Stimulated activated naive CD8-positive, alpha-beta T cell treated with anti-CD3 and anti-CD28 coated beads, Interleukin-15, Interleukin-2, amounts not matched to agents 100 ng/mL and 50 ng/mL, for 24 hours (primary cell): ENCODE results near the gene NT5C1B.
"Not testable (repeated sequence)": the region's sequence is repeated elsewhere in the genome, so short reads cannot be mapped to it uniquely, and the experiment has no call there.

Source experiments
- H3K27ac Mint-ChIP-seq: one replicate; pipeline ENCODE4 v1.8.0; 2021; ENCODE audit warnings: mild to moderate bottlenecking, mixed read lengths
- H3K27me3 Mint-ChIP-seq: one replicate; pipeline ENCODE4 v1.8.0; 2021; ENCODE audit warnings: mixed read lengths
- H3K36me3 Mint-ChIP-seq: one replicate; pipeline ENCODE4 v1.8.0; 2021; ENCODE audit warnings: low read depth, mixed read lengths
- H3K4me1 Mint-ChIP-seq: one replicate; pipeline ENCODE4 v1.8.0; 2021; ENCODE audit warnings: low read depth, mixed read lengths
- H3K4me3 Mint-ChIP-seq: one replicate; pipeline ENCODE4 v1.8.0; 2021; ENCODE audit warnings: mild to moderate bottlenecking, mixed read lengths
- H3K9me3 Mint-ChIP-seq: one replicate; pipeline ENCODE4 v1.8.0; 2021; ENCODE audit warnings: mixed read lengths

Gene NT5C1B

DNA sequence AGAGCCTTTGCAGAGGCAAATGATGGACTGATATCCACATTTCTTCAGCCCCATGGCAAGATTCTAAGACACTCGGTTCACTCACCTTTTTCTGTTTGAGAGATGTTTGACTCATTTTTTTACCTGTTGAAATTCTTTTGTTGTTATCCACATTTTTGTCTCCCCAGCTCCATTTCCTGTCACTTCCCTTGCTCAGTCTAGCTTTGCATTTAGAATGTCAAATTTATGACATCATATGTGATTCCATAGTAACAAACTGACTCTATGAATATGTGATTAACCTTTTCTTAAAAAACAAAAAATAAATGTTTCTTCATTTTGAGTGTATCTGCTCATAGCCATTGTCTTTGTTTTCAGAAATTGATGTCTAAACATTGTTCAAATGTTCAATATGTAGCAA is at the start of gene NT5C1B:
NT5C1B (minus strand) TSS at position 216 of the 400 bp plus-strand sequence; CDS start at position 115, 101 bp downstream.
- H3K9me3 Mint-ChIP-seq, result peaks cover 3% of the 10 kb centered on the region
- no peak within 1 kb of the TSS for H3K27ac Mint-ChIP-seq
- no peaks in the 10 kb centered on the region for H3K27me3 Mint-ChIP-seq
- no peaks in the 10 kb centered on the region for H3K4me1 Mint-ChIP-seq
- peaks cover 27% of the 10 kb centered on the region for H3K36me3 Mint-ChIP-seq
- no peak within 1 kb of the TSS for H3K4me3 Mint-ChIP-seq

DNA sequence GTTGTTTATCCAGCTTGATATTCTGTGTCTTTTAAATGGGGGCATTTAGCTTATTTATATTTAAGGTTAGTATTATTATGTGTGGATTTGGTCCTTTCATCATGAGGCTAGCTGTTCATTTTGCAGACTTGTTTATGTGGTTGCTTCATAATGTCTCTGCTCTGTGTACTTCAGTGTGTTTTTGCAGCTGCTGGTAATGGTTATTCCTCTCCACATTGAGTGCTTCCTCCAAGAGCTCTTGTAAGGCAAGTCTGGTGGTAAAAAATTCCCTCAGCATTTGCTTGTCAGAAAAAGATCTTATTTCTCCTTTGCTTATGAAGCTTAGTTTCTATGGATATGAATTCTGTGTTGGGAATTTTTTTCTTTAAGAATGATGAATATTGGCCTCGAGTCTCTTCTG is 47.8 kb upstream of the NT5C1B start:
- Mint-ChIP-seq H3K36me3 (peaks cover 34% of the 10 kb centered on the region), H3K4me1 (no peaks in the 10 kb centered on the region), H3K27me3 (no peaks in the 10 kb centered on the region), H3K27ac (no peak overlapping the region), H3K9me3 (peaks cover 33% of the 10 kb centered on the region), H3K4me3 (no peak overlapping the region)

DNA sequence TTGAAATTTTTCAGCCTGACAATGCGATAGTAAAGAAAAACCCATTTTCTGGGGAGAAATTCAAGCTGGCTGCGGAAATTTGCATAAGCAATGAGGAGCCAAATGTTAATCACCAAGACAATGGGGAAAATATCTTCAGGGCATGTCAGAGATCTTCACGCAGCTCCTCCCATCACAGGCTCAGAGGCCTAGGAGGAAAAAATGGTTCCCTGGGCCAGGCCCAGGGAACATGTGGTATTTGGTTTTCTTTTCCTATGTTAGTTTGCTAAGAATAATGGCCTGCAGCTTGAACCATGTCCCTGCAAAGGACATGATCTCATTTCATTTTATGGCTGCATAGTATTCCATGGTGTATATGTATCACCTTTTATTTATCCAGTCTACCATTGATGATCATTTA is 43.3 kb upstream of the NT5C1B start:
- H3K27ac Mint-ChIP-seq, H3K4me1 Mint-ChIP-seq, H3K27me3 Mint-ChIP-seq, H3K4me3 Mint-ChIP-seq: not testable (repeated sequence)
- Mint-ChIP-seq H3K36me3 (peaks cover 38% of the 10 kb centered on the region), H3K9me3 (peaks cover 36% of the 10 kb centered on the region)

DNA sequence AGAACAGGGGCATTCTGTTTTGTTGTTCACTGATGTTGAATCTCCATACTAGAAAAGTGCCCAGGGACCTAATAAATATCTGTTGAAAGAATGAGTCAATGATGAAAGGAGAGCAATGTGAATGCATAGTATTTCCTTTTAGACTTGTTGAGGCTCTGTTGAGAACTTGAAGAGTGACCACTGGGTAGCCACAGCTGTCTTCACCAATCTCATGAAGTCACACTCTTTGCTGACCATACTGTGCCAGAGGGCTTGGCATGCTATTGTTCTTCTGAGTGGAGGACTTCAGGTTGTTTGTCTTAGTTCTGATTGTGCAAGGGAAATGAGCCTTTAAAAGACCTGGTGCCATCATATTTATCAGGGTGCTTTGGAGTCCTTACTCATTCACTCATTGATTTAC is 41.6 kb upstream of the NT5C1B start:
- Mint-ChIP-seq H3K36me3 (peaks cover 26% of the 10 kb centered on the region), H3K27me3 (no peaks in the 10 kb centered on the region), H3K9me3 (peaks cover 24% of the 10 kb centered on the region), H3K4me1 (no peaks in the 10 kb centered on the region), H3K27ac (no peak overlapping the region), H3K4me3 (no peak overlapping the region)

DNA sequence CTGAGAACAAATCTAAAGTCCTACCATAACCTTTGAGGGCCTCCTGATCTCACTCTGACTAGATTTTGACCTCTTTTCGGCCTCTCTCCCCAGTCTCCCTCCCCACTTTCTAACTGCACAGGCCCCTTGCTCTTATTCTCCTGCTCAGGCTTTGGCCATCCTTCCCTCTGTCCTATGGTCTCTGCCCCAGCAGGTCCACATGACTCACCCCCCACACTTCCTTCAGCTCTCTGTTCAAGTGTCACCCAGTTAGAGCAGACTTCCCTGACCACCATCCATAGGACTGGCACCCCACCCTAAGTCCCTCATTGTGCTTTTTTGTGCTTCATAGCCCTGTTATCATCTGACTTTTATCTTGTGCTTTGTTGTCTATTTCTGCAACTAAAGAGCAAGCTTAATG is 41.2 kb upstream of the NT5C1B start:
- Mint-ChIP-seq H3K9me3 (peaks cover 22% of the 10 kb centered on the region), H3K36me3 (peaks cover 26% of the 10 kb centered on the region), H3K27me3 (no peaks in the 10 kb centered on the region), H3K4me1 (no peaks in the 10 kb centered on the region), H3K27ac (no peak overlapping the region), H3K4me3 (no peak overlapping the region)

DNA sequence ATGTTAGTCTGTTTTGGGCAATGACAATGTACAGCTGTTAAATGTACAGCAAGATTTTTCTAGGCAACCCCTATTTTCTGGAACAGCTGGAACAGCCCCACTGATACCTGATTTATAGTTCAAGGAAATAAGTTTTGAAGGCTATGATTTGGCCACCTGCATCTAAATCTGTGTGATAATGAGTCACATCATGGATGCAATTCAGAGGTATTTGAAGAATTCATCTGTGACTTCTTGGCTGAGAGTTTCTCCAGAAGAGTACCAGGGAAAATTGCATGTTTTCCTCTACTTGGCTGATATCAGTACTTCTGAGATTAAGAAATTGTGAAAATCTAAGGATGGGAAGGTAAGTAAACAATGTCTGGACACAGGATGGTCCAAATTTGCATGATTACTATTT is 40.7 kb upstream of the NT5C1B start:
- peaks cover 26% of the 10 kb centered on the region for H3K36me3 Mint-ChIP-seq
- H3K27me3 Mint-ChIP-seq, result no peaks in the 10 kb centered on the region
- H3K9me3 Mint-ChIP-seq, result peaks cover 19% of the 10 kb centered on the region
- no peak overlapping the region for H3K27ac Mint-ChIP-seq
- no peak overlapping the region for H3K4me3 Mint-ChIP-seq
- no peaks in the 10 kb centered on the region for H3K4me1 Mint-ChIP-seq

DNA sequence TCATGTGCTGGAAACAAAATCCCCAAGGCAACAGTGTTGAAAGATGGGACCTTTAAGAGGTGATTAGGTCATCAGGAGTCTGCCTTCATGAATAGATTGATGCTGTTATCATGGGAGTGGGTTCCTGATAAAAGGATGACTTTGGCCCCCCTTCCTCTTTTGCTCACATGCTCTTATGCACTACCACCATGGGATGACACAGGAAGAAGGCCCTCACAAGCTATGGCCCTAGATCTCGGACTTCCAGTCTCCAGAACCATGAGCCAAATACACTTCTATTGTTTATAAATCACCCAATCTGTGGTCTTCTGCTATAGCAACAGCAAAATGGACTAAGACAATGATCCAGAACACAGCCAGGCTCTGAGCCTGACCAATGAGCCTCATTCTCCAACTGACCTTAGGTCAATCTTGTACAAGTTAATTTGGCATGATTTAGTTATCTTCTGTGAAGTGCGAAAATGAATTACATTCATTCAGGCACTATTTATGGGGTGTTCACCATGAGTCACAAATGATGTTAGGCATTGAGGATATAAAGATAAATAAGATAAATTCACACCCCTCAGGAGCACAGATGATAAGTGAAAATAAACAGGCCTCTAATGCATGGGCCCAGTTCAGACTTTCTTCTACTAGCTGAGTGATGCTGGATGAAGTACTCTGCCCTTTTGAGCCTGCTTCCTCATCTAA is 37.7 kb upstream of the NT5C1B start:
- Mint-ChIP-seq H3K4me3 (no peak overlapping the region), H3K36me3 (peaks cover 12% of the 10 kb centered on the region), H3K27ac (no peak overlapping the region), H3K27me3 (no peaks in the 10 kb centered on the region), H3K9me3 (peaks cover 10% of the 10 kb centered on the region), H3K4me1 (no peaks in the 10 kb centered on the region)

DNA sequence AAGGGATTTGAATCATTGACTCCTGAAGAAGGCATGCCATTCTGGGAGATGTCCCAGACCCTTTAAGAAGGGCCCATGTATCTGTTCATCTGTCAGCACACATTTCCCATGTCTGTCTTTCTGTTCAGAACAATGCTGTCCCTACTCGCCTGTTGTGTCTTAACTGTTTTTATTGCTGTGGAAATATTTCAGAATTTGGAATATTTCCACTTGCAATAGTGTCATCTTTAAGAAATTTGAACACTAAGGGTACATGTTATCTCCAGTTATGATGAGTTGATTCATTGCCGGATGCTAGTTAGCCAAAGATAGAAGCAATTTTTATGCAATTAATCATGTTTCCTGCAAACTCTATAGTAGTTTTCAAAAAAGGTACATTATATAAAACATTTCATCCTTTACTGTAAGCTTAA is 36.9 kb upstream of the NT5C1B start:
- Mint-ChIP-seq H3K36me3 (peaks cover 9% of the 10 kb centered on the region), H3K4me3 (no peak overlapping the region)

DNA sequence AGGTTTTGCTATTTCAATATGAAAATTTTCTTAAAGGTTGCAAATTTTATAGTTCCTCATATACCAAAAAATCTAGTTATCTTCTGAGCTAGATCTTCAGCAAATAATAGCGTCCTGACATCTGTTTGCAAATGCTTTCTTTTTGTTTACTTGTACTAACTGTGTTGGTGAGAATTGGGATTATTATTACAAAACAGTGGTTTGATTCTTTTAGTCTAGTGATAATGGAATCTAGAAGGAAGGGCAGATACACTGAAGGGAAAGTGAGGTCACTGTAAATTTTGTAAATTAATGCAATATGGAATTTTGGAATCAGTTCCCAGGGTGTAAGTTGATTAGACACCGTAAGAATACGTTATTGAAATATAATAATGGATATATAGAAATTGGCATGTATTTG is 36.2 kb upstream of the NT5C1B start:
- Mint-ChIP-seq H3K9me3 (peaks cover under 1% of the 10 kb centered on the region), H3K27me3 (no peaks in the 10 kb centered on the region), H3K27ac (no peak overlapping the region), H3K4me3 (no peak overlapping the region), H3K4me1 (no peaks in the 10 kb centered on the region), H3K36me3 (peaks cover 2% of the 10 kb centered on the region)

More for the DNA sequence above, 36.9 kb upstream of the NT5C1B start:
- no peaks in the 10 kb centered on the region for H3K27me3 Mint-ChIP-seq
- no peak overlapping the region for H3K27ac Mint-ChIP-seq
- peaks cover 7% of the 10 kb centered on the region for H3K9me3 Mint-ChIP-seq
- H3K4me1 Mint-ChIP-seq, result no peaks in the 10 kb centered on the region

DNA sequence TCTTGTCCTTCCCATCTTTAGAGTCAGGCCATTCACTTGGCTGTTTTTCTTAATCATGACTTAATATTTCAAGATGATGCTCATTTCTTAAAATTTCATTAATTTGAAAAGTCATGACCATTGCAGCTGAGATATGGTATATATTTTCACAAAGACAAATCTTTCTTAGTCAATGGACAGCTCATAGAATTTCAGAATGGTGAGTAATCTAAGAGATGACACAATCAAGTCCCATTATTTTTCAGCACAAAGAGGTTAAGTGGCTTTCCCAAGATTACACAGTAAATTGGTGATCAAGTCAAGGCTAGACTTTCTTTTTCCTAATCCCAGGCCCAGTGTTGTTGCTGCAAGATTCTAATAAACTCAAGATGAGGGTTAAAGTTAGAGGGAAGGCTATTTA is 34.4 kb upstream of the NT5C1B start:
- Mint-ChIP-seq H3K27me3 (no peaks in the 10 kb centered on the region), H3K4me3 (no peak overlapping the region), H3K9me3 (peaks cover 4% of the 10 kb centered on the region), H3K27ac (no peak overlapping the region), H3K4me1 (no peaks in the 10 kb centered on the region), H3K36me3 (peaks cover 4% of the 10 kb centered on the region)

DNA sequence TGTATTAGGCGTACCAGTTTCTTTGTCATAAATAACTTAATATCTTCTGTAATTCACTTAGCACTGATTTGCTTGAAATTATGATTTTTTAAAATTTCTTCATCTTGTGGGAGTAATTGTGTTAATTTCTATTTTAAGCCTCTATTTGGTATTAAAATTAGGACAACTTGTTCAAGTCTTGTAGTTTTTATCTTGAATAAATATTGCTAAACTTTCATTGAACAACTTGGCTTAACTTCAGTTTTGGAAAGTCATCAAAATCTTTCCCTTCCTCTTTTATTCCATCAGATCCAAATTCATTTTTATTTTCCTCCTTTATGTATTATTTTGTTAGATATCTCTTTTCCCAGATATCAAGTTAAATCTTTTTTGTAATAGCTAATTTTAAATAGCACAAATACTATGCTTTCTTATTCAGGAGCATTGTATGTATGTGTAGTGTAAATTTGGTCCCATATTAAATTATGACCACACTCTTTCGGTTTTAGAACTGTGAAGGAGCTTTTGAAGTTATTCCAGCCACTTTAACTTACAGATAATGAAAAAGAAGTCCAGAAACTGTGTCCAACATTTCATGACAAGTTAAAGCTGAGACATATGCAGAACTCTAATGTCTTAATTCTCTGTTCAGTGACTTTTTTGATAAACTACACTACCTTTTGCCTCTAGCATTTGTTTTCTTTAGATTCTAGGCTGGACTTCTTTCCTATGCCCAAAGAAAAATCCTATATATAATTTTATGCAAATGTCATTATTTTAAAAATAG is 31.7 kb upstream of the NT5C1B start:
- Mint-ChIP-seq H3K36me3 (peaks cover 4% of the 10 kb centered on the region), H3K9me3 (peaks cover 4% of the 10 kb centered on the region), H3K4me1 (no peaks in the 10 kb centered on the region)

DNA sequence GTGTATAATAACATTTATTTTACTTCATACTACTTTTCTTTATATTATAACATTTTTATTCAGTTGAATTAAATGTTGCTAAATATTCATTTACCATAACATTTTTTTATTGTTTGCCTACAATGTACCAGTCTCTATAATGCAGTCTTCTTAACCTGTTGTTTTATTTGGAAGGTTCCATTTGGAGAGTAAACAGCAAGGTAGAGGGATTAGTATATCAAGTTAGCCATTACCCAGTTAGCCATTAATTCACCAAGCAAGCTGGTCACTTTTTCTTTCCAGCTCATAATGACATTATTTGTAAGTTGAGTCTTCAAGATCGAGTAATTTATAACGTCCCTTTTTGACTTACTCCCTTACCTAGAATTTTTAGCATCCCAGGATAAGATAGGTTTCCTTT is 29.7 kb upstream of the NT5C1B start:
- no peaks in the 10 kb centered on the region for H3K4me1 Mint-ChIP-seq
- peaks cover 10% of the 10 kb centered on the region for H3K36me3 Mint-ChIP-seq
- H3K4me3 Mint-ChIP-seq, result no peak overlapping the region

More for the DNA sequence above, 31.7 kb upstream of the NT5C1B start:
- Mint-ChIP-seq H3K27ac (no peak overlapping the region), H3K27me3 (no peaks in the 10 kb centered on the region), H3K4me3 (no peak overlapping the region)

DNA sequence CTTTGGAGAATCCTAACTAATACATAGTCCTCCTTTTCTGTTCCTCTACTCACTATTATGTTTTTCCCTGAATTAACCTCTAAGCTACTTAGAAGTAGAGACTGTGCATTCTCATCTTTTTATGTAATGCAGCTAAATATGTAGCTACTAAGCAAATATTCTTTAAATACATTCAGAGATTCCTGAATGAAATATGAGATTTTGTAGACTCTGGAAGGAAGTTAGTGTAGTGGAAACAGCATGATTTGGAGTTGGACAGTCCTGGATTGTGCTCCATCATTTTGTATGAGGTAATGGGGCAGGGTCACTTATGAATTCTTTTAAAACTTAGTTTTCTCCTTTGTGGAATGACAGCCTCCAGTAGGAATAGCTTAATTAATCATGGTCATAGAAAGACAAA is 24.7 kb upstream of the NT5C1B start:
- Mint-ChIP-seq H3K4me1 (no peaks in the 10 kb centered on the region), H3K4me3 (no peak overlapping the region), H3K27ac (no peak overlapping the region), H3K9me3 (no peaks in the 10 kb centered on the region), H3K27me3 (no peaks in the 10 kb centered on the region), H3K36me3 (peaks cover 6% of the 10 kb centered on the region)

More for the DNA sequence above, 29.7 kb upstream of the NT5C1B start:
- peaks cover 4% of the 10 kb centered on the region for H3K9me3 Mint-ChIP-seq
- no peak overlapping the region for H3K27ac Mint-ChIP-seq
- H3K27me3 Mint-ChIP-seq, result no peaks in the 10 kb centered on the region

DNA sequence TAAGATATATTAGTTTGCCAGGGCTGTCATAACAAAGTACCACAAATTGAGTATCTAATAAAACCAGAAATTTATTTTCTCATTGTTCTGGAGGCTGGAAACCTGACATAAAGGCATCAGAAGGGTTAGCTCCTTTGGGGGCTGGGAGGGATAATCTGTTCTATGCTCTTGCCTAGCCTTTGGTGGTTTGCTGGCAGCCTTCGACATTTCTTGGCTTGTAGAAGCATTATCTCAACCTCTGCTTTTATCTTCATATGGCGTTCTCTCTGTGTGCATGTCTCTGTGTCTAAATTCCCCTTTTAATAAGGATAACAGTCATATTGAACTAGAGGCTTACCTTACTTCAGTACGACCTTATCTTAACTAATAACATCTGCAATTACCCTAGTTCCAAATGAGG is 22.8 kb upstream of the NT5C1B start:
- Mint-ChIP-seq H3K4me3 (no peak overlapping the region), H3K36me3 (peaks cover 6% of the 10 kb centered on the region), H3K9me3 (no peaks in the 10 kb centered on the region), H3K27ac (no peak overlapping the region), H3K27me3 (no peaks in the 10 kb centered on the region), H3K4me1 (no peaks in the 10 kb centered on the region)

DNA sequence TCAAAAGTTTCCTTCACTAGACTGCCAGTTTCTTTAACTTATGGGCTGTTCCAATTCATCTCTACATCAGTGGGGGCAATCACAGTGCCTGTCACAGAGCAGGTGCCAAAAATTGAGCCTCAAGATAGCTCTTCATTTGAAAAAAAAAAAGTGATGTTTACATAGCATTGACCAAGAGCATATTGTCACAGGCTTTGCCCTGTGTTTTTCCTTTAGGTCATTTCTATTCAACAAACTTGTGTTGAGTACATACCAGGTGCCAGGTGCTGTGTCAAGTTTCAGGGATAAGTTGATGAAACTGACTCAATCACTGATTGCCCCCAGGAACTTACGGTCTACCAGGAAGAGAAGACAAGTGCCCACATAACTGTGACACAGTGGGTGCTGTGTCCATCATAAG is 22.2 kb upstream of the NT5C1B start:
- H3K36me3 Mint-ChIP-seq, result peaks cover 6% of the 10 kb centered on the region
- H3K4me1 Mint-ChIP-seq, result no peaks in the 10 kb centered on the region
- no peaks in the 10 kb centered on the region for H3K27me3 Mint-ChIP-seq
- no peak overlapping the region for H3K4me3 Mint-ChIP-seq
- H3K27ac Mint-ChIP-seq, result no peak overlapping the region
- H3K9me3 Mint-ChIP-seq, result no peaks in the 10 kb centered on the region
